GM21360 (cell line): Measurements from ENCODE around the gene CYTH3.
A peak's percentile ranks its signal among the peaks of the same experiment; 100 is the strongest.
"Not testable (repeated sequence)": the region's sequence is repeated elsewhere in the genome, so short reads cannot be mapped to it uniquely, and the experiment has no call there.

ENCODE experiments used
- ATAC-seq: cut with Tn5 transposase; IDR thresholded peaks from one replicate; pipeline ENCODE4 v1.9.1; 2021; ENCODE audit warnings: mild to moderate bottlenecking, moderate library complexity; ENCODE audit not compliant: unreplicated experiment

Gene CYTH3

DNA sequence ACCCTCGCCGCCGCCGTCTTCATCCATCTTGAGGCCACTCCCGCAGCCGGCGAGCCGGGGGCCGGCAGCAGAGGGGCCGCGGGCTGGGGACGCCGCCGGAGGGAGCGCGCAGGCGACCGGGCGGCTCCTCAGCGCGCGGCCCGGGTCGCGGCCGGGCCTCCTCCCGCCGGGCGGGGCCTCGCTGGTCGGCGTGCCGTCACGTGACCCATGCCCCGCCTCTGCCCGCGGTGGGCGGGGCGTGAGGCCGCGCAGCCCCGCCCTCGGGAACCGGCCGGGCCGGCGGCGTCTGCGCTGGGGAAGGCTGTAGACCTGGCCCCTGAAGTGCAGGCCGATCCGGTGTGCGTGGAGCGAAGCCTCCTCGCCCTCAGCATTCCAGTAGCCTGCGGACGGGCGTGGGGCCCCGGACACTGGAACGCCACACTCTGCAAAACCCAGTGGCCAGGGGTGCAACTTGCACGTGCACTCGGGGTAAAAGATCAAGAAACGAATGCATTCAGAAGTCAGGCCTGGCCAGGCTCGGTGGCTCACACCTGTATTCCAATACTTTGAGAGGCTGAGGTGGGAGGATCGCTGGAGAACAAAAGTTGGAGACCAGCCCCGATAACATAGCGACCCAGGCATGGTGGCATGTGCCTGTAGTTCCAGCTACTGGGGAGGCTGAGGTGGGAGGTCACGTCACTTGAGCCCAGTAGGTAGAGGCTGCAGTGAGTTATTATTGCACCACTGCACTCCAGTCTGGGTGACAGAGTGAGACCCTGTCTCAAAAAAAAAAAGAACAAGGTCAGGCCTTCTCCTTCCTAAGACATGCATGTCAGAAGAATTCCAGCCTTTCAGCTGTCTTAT lies at the start of gene CYTH3:
CYTH3 (minus strand) TSS at position 144 of the 843 bp plus-strand sequence; CDS start at position 27, 117 bp downstream.
- peak; percentile 81 for ATAC-seq

DNA sequence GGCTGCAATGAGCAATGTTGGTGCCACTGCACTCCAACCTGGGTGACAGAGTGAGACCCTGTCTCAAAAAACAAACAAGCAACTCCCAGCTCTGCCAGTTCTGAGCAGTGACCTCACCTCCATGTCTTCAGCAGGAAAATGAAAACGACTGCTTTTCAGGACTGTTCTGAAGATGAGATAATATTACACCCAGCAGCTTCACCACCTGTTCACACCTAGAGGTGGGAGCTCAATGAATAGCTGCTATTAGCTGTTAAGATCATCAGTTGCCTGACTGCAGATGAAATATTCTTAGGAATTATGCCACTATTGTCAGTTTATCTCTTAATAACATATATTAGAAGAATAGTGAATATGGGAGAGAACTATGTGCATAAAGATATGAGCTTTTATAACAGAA lies 48.4 kb upstream of the CYTH3 start:
- no peak for ATAC-seq

GRCh38 chr7:6317797-6318438 lies 45.5 kb upstream of the CYTH3 start:
- no peak for ATAC-seq

DNA sequence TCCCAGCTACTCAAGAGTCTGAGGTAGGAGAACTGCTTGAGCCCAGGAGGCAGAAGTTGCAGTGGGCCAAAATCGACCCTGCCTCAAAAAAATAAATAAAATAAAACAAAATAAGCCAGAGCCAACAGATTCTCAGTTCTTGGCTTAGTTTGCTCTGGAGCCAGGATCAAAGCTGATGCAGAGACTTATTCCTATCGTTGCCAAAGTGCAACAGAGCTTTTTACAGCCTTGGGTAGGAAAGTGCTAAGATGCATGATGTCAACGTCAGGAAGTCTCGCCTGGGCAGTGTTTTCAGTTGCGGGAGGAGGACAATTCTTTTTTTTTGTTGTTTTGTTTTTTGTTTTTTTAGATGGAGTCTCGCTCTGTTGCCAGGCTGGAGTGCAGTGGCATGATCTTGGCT lies 43.8 kb upstream of the CYTH3 start:
- no peak for ATAC-seq

DNA sequence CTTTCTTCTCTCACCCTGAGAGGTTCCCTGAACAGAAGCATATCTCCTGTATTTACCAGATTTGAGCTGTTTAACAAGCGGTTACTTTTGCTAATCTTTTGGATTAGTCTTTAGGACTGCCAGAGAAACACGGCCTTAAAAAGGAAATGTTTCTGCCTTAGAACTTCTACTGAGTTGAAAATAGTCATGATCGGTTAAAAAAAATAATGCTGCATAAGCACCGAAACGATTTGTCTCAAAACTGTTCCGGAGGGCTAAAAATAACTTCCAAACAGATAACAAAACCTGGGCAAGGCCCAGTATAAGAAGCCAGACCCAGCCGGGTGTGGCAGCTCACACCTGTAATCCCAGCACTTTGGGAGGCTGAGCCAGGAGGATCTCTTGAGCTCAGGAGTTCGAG lies 43.3 kb upstream of the CYTH3 start:
- no peak for ATAC-seq

DNA sequence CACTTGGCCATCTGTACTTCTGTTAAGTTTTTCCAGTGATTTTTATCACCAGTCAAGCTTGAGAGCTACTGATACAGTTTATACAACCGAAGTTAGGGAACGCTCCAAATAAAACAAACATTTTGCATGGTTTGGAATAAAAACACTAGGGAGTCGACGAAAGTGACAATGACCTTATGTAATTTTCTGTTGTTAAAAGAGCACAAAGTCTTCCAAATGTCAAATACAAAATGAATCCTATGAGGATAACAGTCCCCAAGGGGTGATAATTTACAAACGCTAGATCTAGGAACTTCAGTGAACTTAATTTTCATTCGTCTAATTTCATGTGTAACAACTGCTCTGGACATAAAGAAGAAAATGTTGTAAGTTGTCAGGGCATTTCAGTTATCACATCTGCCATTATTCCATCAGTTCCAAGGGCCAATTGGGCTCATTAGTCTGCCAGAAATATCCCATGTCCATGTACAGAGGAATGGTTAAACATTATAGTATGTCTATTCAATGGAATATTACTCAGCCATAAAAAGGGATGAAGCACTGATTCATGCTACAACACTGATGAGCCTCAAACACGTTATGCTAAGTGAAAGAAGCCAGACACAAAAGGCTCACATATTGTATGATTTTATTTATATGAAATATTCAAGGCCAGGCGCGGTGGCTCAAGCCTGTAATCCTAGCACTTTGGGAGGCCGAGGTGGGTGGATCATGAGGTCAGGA lies 38.0 kb upstream of the CYTH3 start:
- no peak for ATAC-seq

DNA sequence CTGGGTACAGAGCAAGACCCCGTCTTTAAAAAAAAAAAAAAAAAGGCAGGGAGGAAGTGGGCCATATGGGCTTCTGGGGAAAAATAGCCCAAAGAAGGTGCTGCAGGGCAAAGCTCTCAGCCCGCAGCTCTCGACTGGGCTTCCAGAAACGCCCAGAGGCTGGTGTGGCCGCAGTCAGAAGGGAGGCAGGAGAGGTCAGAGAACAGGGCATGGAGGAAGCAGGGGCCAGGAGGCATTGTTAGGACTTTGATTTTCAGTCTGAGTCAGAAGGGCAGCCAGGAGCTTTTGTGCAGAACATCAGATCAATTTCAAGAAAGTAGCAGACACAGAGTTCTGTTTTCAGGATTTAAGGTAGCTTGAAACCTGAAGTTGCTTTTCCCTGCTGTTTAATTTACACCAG lies 35.3 kb upstream of the CYTH3 start:
- no peak for ATAC-seq

DNA sequence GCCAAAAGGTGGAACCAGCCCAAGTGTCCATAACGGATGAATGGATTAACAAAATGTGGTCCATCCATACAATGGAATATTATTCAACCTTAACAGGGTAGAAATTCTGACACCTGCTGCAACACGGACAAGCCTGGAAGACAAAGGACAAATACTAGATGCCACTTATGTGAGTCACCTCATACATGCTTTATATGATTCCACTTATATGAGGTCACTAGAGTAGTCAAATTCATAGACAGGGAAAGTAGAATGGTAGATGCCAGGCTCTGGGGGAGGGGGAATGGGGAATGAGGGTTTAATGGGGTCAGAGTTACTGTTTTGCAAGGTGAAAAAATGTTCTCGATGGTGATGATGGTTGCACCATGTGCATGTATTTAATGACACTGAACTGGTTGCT lies 34.0 kb upstream of the CYTH3 start:
- no peak for ATAC-seq

- ATAC-seq: no peak
These were observed 32.9 kb upstream of the CYTH3 start for GRCh38 chr7:6305330-6305729.

DNA sequence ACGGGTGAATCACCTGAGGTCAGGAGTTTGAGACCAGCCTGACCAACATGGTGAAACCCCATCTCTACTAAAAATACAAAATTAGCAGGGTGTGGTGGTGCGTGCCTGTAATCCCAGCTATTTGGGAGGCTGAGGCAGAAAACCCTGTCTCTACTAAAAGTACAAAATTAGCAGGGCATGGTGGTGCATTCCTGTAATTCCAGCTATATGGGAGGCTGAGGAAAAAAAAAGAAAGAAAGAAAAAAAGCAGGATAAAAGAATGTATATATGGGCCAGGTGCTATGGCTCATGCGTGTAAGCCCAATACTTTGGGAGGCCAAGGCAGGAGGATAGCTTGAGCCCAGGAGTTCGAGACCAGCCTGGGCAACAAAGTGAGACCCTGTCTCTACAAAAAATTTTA lies 29.0 kb upstream of the CYTH3 start:
- ATAC-seq: not testable (repeated sequence)

DNA sequence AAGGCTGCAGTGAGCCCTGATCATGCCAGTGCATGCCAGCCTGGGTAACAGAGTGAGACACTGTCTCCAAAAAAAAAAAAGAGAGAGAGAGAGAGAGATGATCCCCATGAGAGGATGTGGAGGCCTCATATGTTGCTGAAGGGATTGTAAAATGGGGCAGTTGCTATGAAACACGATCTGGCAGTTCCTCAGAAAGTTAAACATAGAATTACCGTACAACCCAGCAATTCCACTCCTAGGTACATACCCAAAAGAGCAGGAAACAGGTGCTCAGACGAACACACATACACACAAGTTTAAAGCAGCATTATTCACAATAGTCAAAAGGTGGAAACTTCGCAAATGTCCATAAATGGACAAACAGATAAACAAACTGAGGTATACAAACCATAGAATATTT lies 27.4 kb upstream of the CYTH3 start:
- ATAC-seq: no peak

DNA sequence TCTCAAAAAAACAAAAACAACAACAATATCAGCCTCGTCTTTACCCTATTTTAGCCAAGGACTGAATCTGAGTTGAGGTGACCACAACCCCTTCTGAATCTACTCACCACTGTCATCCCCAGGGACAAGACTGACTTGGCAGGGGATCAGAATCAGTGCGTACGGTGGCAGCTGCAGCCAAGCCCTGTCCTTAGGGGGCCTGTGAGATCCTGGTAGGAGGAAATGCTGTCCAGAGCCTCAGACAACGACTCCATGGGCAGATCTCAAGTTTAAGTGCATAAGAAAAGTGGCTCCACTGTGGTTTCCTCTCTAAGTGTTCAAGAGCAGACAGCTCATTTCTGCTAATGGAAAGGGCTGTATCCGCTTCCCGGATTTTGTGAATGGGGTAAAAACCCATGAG lies 22.4 kb upstream of the CYTH3 start:
- ATAC-seq: no peak

- no peak for ATAC-seq
These were observed 20.8 kb upstream of the CYTH3 start for GRCh38 chr7:6293202-6293601.

- not testable (repeated sequence) for ATAC-seq
These were observed 19.5 kb upstream of the CYTH3 start for GRCh38 chr7:6291941-6292340.

- ATAC-seq: no peak
These were observed 19.1 kb upstream of the CYTH3 start for GRCh38 chr7:6291531-6291930.

GRCh38 chr7:6290319-6290741 lies 17.9 kb upstream of the CYTH3 start:
- ATAC-seq: no peak

GRCh38 chr7:6288270-6288860 lies 15.9 kb upstream of the CYTH3 start:
- no peak for ATAC-seq

DNA sequence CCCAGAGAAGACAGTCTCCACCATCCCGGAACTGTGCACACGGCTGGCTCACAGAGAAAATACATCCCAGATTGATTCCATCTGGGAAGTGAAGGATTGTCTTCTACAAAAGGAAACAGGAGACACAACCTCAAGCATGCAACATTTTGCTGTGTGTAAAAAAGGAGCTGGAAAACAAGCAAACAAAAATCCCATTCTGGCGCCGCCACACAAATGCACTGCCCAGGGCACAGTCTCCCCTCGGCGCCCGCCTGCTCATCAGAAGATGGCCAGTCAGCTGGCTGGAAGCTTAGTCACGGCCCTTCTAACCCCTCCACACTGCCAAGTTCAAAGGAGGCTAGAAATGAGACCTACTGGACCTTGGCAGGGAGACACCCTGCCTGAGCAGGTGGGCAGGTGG lies 14.1 kb upstream of the CYTH3 start:
- no peak for ATAC-seq

- no peak for ATAC-seq
These were observed 12.3 kb upstream of the CYTH3 start for GRCh38 chr7:6284461-6285360.

GRCh38 chr7:6284055-6284400 lies 11.6 kb upstream of the CYTH3 start:
- no peak for ATAC-seq
